H9 (cell line): ENCODE results near the gene LIPK. TPM values are rescaled to one million over a fixed set of nuclear protein-coding genes. Genes with fewer than 3 reads are reported as not detected.

Experiments used
- DNase-seq: peaks from one replicate; pipeline ENCODE4 v3.0.0-alpha.2; 2017
- H2AFZ ChIP-seq: one replicate; pipeline ENCODE4 v1.6.1; 2013; ENCODE audit warnings: mild to moderate bottlenecking, low read length, control low read depth, moderate library complexity
- H2AK5ac ChIP-seq: 2 replicates; pipeline ENCODE4 v1.6.1; 2013; ENCODE audit warnings: low read length, control low read depth, mixed read lengths; ENCODE audit not compliant: insufficient read length
- H2BK120ac ChIP-seq: one replicate; pipeline ENCODE4 v1.6.1; 2013; ENCODE audit warnings: low read depth, mild to moderate bottlenecking, low read length, control low read depth, inconsistent platforms; ENCODE audit not compliant: poor library complexity, severe bottlenecking
- H2BK12ac ChIP-seq: 2 replicates; pipeline ENCODE4 v1.6.1; 2013; ENCODE audit warnings: low read length, control low read depth, mixed read lengths, low read depth; ENCODE audit not compliant: insufficient read length
- H2BK15ac ChIP-seq: 2 replicates; pipeline ENCODE4 v1.6.1; 2013; ENCODE audit warnings: low read depth, low read length, control low read depth
- H2BK20ac ChIP-seq: one replicate; pipeline ENCODE4 v1.6.1; 2013; ENCODE audit warnings: low read depth, mild to moderate bottlenecking, low read length, control low read depth, inconsistent platforms; ENCODE audit not compliant: poor library complexity, severe bottlenecking
- H2BK5ac ChIP-seq: 2 replicates; pipeline ENCODE4 v1.6.1; 2013; ENCODE audit warnings: low read length, control low read depth, mixed read lengths; ENCODE audit not compliant: insufficient read length
- H3K14ac ChIP-seq: 2 replicates; pipeline ENCODE4 v1.6.1; 2013; ENCODE audit warnings: low read length, control low read depth; ENCODE audit not compliant: insufficient read depth
- H3K18ac ChIP-seq: 2 replicates; pipeline ENCODE4 v1.6.1; 2013; ENCODE audit warnings: low read depth, mild to moderate bottlenecking, mixed read lengths, low read length, control low read depth; ENCODE audit not compliant: insufficient read length
- H3K23ac ChIP-seq: 2 replicates; pipeline ENCODE4 v1.6.1; 2013; ENCODE audit warnings: low read length, control low read depth, mixed read lengths, low read depth; ENCODE audit not compliant: insufficient read length
- H3K23me2 ChIP-seq: 2 replicates; pipeline ENCODE4 v1.6.1; 2013; ENCODE audit warnings: low read depth, mild to moderate bottlenecking, mixed read lengths, low read length, control low read depth; ENCODE audit not compliant: insufficient read length, poor library complexity, severe bottlenecking
- H3K27ac ChIP-seq: 2 replicates; pipeline ENCODE4 v1.5.1; 2013; ENCODE audit warnings: low read length, control low read depth, mixed read lengths, low read depth; ENCODE audit not compliant: insufficient read length
- H3K27me3 ChIP-seq: 2 replicates; pipeline ENCODE4 v1.6.1; 2013; ENCODE audit warnings: low read length, control low read depth, inconsistent platforms; ENCODE audit not compliant: insufficient read depth
- H3K4ac ChIP-seq: 2 replicates; pipeline ENCODE4 v1.6.1; 2013; ENCODE audit warnings: low read depth, mild to moderate bottlenecking, control low read depth, inconsistent platforms, low read length, moderate library complexity
- H3K4me1 ChIP-seq: 2 replicates; pipeline ENCODE4 v1.6.1; 2013; ENCODE audit warnings: low read length, control low read depth, inconsistent platforms; ENCODE audit not compliant: insufficient read depth
- H3K4me2 ChIP-seq: 2 replicates; pipeline ENCODE4 v1.6.1; 2013; ENCODE audit warnings: low read length, control low read depth, mixed read lengths; ENCODE audit not compliant: insufficient read length, insufficient read depth
- H3K56ac ChIP-seq: 2 replicates; pipeline ENCODE4 v1.6.1; 2013; ENCODE audit warnings: low read depth, mild to moderate bottlenecking, mixed read lengths, low read length, control low read depth; ENCODE audit not compliant: insufficient read length
- H3K79me1 ChIP-seq: 2 replicates; pipeline ENCODE4 v1.6.1; 2013; ENCODE audit warnings: low read depth, mild to moderate bottlenecking, moderate library complexity, low read length, control low read depth, inconsistent platforms; ENCODE audit not compliant: insufficient read depth, poor library complexity, severe bottlenecking
- H3K79me2 ChIP-seq: 2 replicates; pipeline ENCODE4 v1.6.1; 2013; ENCODE audit warnings: low read length, control low read depth, inconsistent platforms; ENCODE audit not compliant: insufficient read depth
- H3K9ac ChIP-seq: 2 replicates; pipeline ENCODE4 v1.6.1; 2013; ENCODE audit warnings: low read length, control low read depth, mixed read lengths; ENCODE audit not compliant: insufficient read length; ENCODE audit errors: extremely low read depth
- H3K9me3 ChIP-seq: one replicate; pipeline ENCODE4 v1.6.1; 2013; ENCODE audit warnings: low read depth, low read length, inconsistent platforms; ENCODE audit not compliant: control insufficient read depth
- H3T11ph ChIP-seq: one replicate; pipeline ENCODE4 v1.6.1; 2013; ENCODE audit warnings: mild to moderate bottlenecking, low read length, control low read depth, inconsistent platforms
- H4K20me1 ChIP-seq: one replicate; pipeline ENCODE4 v1.6.1; 2013; ENCODE audit not compliant: control insufficient read depth, insufficient read length, insufficient read depth
- H4K5ac ChIP-seq: 2 replicates; pipeline ENCODE4 v1.6.1; 2013; ENCODE audit warnings: low read depth, mild to moderate bottlenecking, mixed read lengths, low read length, control low read depth; ENCODE audit not compliant: insufficient read length
- H4K8ac ChIP-seq: replicated peaks from 2 replicates; pipeline ENCODE4 v1.6.1; 2013; ENCODE audit warnings: low read length, control low read depth, mixed read lengths, low read depth; ENCODE audit not compliant: insufficient read length
- H4K91ac ChIP-seq: 2 replicates; pipeline ENCODE4 v1.6.1; 2013; ENCODE audit warnings: low read depth, mild to moderate bottlenecking, moderate library complexity, mixed read lengths, low read length, control low read depth; ENCODE audit not compliant: insufficient read length
- H3K27ac Mint-ChIP-seq, 3 experiments: 2 replicates in 2 of 3; 3 replicates in 1 of 3; pipeline ENCODE4 v1.8.0; 2020 to 2021; ENCODE audit warnings: mixed read lengths in 3 of 3, mild to moderate bottlenecking in 1 of 3, moderate library complexity in 1 of 3
- H3K27me3 Mint-ChIP-seq: 2 replicates; pipeline ENCODE4 v1.8.0; 2021; ENCODE audit warnings: low read depth, mild to moderate bottlenecking, moderate library complexity, mixed read lengths
- H3K36me3 Mint-ChIP-seq, 3 experiments: 2 replicates in 2 of 3; 3 replicates in 1 of 3; pipeline ENCODE4 v1.8.0; 2020 to 2021; ENCODE audit warnings: low read depth in 3 of 3, mixed read lengths in 3 of 3; ENCODE audit not compliant: insufficient read depth in 1 of 3
- H3K4me1 Mint-ChIP-seq, 2 experiments: 2 replicates each; pipeline ENCODE4 v1.8.0; 2020; ENCODE audit warnings: mixed read lengths in 2 of 2
- H3K4me3 Mint-ChIP-seq, 2 experiments: 2 replicates in 1 of 2; 3 replicates in 1 of 2; pipeline ENCODE4 v1.8.0; 2020 to 2021; ENCODE audit warnings: mild to moderate bottlenecking in 2 of 2, mixed read lengths in 2 of 2, moderate library complexity in 1 of 2
- H3K9me3 Mint-ChIP-seq, 2 experiments: 2 replicates in 1 of 2; 3 replicates in 1 of 2; pipeline ENCODE4 v1.8.0; 2020; ENCODE audit warnings: mild to moderate bottlenecking in 2 of 2, mixed read lengths in 2 of 2, moderate library complexity in 1 of 2
- WGBS: extraction: QIAGEN DNeasy Blood & Tissue Kit; methylation state at CpG from one replicate; pipeline ENCODE4 v1.1.7; 2013; ENCODE audit warnings: missing lambda C conversion rate, low lambda C conversion rate, mixed read lengths; ENCODE audit not compliant: insufficient read length; ENCODE audit errors: extremely low coverage; 5-methylcytosine and 5-hydroxymethylcytosine counted together
- total RNA-seq: library from RNA; stranded (reverse); gene quantifications from 2 replicates; pipeline ENCODE4 v1.2.1, GENCODE V29; 2021
- TF ChIP-seq, protein P1 (sequence below): fragments of 200-600 bp; sonication (generic); conservative IDR thresholded peaks from 3 replicates; pipeline ENCODE4 v1.8.0; 2021; ENCODE audit warnings: antibody characterized with exemption, mild to moderate bottlenecking

Gene LIPK
- total RNA-seq, 1 experiment from 2014 or later: not detected

DNA sequence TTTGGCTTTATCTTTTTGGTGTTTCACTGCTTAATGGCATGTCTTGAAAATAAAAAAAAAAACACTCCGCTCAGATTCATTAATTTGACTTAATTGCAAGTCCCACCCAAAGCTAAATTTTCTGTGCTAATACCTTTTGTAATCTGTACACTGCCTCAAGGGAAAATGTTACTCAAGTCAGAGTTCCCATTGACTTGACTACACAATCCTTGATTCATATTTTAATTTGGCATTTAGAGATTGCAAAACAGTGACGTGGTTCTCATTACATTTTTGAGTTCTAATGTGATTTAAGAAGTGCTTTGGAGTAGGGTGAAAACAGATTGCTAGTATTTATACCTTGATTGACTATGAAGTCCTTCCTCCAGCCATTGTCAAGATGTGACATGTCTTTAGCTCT, 75.2 kb downstream of the LIPK start:
- H2AK5ac ChIP-seq: no peak overlapping the region

More for the DNA sequence above, 75.2 kb downstream of the LIPK start:
- Histone ChIP-seq H3K9ac (no peak overlapping the region), H3K79me1 (no peaks in the 10 kb centered on the region), H2AFZ (no peak overlapping the region), H3K23ac (no peak overlapping the region), H3K14ac (no peak overlapping the region), H3K4me1 (no peaks in the 10 kb centered on the region), H3K56ac (no peak overlapping the region), H4K91ac (no peak overlapping the region), H4K5ac (no peak overlapping the region), H3K23me2 (no peaks in the 10 kb centered on the region), H2BK20ac (no peak overlapping the region), H3K4me2 (no peak overlapping the region), H2BK120ac (no peak overlapping the region), H3T11ph (no peak overlapping the region), H3K79me2 (no peaks in the 10 kb centered on the region), H2BK15ac (no peak overlapping the region), H3K18ac (no peak overlapping the region), H2BK12ac (no peak overlapping the region), H4K20me1 (no peaks in the 10 kb centered on the region), H3K4ac (no peak overlapping the region), H3K27ac (no peak overlapping the region), H2BK5ac (no peak overlapping the region), H3K27me3 (no peaks in the 10 kb centered on the region), H4K8ac (no peak overlapping the region), H3K9me3 (no peaks in the 10 kb centered on the region)
- no CpG with 5 or more reads among the region's 2 CpGs for WGBS
- no peaks in the 10 kb centered on the region for H3K36me3 Mint-ChIP-seq
- TF ChIP-seq, protein P1, sequence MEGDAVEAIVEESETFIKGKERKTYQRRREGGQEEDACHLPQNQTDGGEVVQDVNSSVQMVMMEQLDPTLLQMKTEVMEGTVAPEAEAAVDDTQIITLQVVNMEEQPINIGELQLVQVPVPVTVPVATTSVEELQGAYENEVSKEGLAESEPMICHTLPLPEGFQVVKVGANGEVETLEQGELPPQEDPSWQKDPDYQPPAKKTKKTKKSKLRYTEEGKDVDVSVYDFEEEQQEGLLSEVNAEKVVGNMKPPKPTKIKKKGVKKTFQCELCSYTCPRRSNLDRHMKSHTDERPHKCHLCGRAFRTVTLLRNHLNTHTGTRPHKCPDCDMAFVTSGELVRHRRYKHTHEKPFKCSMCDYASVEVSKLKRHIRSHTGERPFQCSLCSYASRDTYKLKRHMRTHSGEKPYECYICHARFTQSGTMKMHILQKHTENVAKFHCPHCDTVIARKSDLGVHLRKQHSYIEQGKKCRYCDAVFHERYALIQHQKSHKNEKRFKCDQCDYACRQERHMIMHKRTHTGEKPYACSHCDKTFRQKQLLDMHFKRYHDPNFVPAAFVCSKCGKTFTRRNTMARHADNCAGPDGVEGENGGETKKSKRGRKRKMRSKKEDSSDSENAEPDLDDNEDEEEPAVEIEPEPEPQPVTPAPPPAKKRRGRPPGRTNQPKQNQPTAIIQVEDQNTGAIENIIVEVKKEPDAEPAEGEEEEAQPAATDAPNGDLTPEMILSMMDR: no peak
- no peaks in the 10 kb centered on the region for H3K4me1 Mint-ChIP-seq
- H3K4me3 Mint-ChIP-seq: no peak overlapping the region
- H3K9me3 Mint-ChIP-seq: no peaks in the 10 kb centered on the region
- no peak overlapping the region for H3K27ac Mint-ChIP-seq
- no peak for DNase-seq
- H3K27me3 Mint-ChIP-seq: no peaks in the 10 kb centered on the region; the same call in 1 of the 2 replicates
